NOMO-1 treated with dmso at 0.1 percent for 144 hours (cell line): Measurements from ENCODE around the gene MYO7B.

Experiments
- DNase-seq: peaks from one replicate; lab custom pipeline; 2025; ENCODE audit not compliant: unreplicated experiment; lab: John Stamatoyannopoulos, UW

MYO7B gene

DNA sequence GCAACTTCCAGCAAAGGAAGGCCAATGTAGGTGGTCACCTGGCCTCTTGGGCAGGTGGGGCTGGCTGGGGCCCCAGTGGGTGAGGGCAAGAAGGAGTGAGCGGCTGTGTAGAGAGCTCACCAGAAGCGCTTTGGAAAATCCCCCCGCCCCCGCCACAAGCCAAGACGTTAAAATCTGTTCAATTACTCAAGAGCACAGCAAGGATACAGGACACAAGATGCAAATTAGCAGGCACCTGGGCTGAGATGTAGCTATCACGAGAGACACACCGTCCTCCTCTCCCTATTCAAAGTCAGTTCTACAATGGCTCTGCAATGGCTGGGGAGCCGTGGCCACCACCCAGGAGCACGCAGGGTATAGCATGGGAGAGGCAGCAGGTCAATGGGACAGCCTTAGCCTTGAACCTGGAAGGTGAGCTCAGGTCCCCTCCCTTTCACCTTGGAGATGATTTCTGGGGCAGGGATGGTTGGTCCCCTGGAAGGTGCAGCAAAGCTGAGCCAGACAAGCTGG is 72.0 kb downstream of the MYO7B start:
- no peak for DNase-seq

- DNase-seq: no peak
These were observed 72.9 kb downstream of the MYO7B start for GRCh38 chr2:127608061-127609030.

- DNase-seq: no peak
These were observed 73.7 kb downstream of the MYO7B start for GRCh38 chr2:127609031-127609751.

GRCh38 chr2:127609818-127610217 is 74.3 kb downstream of the MYO7B start:
- no peak for DNase-seq

DNA sequence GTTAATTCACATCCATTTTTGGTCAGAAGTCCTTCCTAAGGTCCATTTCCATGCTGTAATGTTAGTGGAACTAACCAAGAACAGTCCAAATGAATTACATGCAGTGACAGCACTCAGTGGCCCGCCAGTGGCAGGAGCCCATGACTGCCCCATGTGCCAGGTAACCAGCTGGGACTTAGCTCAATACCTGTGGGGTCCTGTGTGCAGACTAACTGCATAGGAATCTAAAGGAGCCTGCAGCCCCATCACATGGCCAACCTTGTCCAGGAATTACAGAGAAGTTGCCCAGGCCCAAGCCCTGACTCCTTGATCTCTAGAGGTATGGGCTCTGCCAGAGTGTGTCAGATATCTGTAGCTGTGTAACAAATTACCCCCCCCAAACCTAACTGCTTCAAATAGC is 75.1 kb downstream of the MYO7B start:
- no peak for DNase-seq

- DNase-seq: no peak
These were observed 75.8 kb downstream of the MYO7B start for GRCh38 chr2:127611076-127611925.

DNA sequence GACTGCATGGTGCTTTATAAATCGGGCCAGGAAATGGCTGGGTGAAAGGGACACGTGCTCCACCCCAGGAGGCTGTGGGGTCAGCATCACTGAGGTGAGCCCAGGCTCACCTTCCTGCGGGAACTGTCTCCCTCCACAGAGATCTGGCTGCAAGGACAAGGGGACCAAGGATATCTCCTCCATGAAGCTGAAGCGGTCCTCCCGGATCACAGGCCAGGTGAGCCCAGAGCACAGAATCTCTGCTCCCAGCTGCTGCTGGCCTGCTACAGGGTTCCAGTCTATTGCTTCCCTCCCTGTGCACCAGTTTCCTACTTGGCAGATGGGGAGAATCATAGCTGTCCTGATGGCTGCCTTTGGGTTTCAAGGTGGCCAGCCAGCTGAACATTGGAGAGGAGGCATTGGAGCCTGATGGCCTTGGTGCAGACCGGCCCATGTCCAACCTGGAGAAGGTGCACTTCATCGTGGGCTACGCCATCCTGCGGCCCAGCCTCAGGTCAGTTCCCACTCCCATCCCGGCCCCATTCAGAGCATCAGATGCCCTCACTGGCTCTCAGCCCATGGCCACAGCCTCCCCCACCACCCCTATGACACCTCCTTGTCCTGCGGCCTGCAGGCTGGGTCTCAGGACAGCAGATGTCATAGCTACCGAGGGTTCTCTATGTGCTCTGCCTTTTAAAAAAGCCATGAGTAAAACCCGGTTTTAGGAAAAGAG is 76.8 kb downstream of the MYO7B start:
- no peak for DNase-seq

DNA sequence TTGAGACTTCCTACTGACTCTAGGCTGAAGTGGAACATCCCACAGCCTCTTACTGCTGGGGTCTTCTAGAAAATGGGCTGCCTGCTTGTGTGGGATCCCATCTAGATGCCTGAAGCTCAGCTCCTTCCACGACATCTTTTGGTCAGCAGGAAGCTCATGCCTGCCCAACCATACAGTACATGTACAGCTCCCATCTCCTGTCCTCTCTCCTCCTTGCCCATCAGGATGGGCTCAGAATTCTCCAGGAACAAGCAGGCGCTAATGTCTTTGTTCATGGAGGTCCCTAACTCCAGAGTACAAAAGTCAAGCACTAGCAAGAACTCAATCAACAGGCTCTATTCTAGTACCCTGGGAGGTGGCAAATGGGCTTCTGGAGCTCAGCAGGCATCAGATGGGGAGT is 78.8 kb downstream of the MYO7B start:
- DNase-seq: no peak

DNA sequence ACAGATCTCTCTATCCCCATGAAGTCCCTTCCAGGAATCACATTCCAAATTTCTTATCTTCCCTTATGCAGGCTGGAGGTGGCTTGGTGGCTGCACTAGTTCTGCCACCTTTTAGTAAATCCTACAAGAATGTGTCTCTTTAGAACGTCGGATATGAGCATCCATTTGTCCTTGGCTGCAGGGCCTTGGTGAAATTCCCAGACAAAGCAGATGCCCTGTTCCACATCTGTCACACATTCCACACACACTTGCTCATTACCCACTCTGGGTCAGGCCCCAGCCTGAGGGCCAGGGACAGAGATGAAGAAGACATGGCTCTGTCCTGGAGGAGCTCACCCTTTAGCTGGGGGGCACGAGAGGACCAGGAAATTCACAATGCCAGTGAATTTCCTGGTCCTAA is 79.2 kb downstream of the MYO7B start:
- DNase-seq: no peak

DNA sequence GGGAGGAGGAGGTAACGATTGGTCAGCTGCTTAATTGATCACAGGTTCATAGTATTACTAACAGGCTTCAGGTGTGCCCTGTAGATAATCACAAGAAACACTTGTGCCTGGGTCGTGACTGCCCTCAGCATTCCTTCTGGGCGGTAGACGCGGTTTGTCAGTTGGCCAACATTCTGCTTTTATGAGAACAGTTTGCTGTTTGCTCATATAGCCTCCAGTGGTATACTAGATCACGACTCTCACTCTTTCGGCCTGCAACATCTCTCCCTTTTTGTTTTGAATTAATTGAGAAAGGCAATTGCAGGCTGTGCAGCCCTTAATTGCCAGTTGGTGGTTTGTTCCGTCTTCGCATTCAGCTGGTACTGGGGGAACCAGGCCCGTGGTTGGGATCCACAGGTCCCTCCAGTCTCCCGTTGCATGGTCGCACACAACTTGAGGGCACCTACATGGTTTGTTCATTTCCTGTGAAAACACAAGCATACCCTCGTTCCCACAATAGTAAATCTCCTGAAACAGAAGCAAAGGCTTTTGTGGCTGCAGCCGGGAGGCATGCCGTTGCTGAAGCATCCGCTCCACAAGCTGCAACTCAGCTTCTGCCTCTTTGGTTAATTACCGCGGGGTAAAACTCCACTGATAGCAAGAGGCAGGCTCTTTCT is 80.2 kb downstream of the MYO7B start:
- DNase-seq: no peak

DNA sequence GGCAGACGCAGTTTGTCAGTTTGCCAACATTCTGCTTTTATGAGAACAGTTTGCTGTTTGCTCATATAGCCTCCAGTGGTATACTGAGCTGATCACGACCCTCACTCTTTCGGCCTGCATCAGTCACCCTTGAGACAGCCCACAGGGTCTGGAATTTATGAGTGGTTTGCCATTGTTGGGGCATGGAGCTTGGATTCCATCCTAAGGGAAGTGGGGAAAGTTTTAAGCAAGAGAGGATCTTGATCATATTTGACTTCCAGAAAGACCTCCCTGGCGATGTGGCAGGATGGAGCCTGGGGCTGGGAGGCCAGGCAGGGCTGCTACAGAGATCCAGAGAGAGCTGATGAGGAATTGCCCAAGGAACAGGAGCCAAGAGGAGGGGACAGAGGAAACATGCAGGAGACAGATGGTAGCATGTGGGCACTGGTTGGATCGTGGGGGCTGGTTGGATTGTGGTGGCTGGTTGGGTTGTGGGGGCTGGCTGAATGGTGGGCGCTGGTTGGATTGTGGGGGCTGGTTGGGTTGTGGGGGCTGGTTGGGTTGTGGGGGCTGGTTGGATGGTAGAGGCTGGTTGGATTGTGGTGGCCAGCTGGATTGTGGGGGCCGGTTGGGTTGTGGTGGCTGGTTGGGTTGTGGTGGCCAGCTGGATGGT is 83.2 kb downstream of the MYO7B start:
- no peak for DNase-seq

DNA sequence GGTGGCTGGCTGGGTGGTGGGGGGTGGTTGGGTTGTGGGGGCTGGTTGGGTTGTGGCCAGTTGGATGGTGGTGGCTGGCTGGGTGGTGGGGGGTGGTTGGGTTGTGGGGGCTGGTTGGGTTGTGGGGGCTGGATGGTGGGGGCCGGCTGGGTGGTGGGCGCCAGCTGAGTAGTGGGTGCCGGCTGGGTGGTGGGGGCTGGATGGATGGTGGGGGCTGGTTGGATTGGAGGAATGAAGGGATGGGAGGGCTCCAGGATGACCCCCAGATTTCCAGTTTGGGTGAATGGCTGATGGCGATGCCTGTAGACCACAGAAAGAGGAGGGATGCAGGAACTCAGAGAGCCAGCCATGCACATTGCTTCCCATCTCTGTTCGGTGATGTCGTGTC is 83.7 kb downstream of the MYO7B start:
- DNase-seq: no peak

DNA sequence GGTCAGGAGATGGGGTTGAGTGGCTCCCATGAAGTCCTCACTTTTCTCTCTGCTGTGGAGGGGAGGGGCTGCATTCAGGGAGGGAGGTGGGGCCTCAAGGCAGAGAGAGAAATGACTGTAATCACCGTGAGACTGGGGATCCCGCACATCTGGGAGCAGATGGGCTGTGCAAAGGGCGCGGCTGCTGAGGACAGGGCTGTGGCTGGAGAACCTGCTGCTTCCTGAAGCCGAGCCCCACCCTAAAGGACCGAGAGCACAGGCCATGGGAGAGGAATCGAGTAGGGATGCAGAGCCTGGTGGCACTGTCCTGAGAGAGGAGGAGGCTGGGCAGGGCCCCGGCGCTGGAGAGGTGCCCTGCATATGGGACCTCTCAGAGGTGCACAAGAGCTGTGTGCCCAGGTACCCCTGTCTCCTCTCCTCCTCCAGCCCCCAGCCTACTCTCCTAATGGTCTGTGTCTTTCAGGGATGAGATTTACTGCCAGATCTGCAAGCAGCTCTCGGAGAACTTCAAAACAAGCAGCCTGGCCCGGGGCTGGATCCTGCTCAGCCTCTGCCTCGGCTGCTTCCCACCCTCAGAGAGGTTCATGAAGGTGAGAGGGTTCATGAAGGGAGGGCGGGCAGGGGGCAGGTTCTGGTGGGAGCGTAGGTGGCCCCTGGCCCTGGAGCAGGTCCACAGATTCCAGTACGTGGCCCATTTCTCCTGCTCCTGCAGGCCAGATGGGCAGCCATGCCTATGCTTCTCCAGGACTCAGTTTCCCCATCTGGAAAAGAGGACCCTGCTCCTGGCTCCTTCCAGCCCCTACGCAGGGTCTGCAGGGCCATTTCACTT is 84.6 kb downstream of the MYO7B start:
- DNase-seq: no peak

- DNase-seq: no peak
These were observed 85.4 kb downstream of the MYO7B start for GRCh38 chr2:127620866-127621265.

- no peak for DNase-seq
These were observed 86.5 kb downstream of the MYO7B start for GRCh38 chr2:127621981-127622431.

GRCh38 chr2:127622561-127623387 is 87.3 kb downstream of the MYO7B start:
- no peak for DNase-seq
